Mononuclear cell (primary cell): ENCODE data around the gene EXOSC2. TPM values are rescaled to one million over a fixed set of nuclear protein-coding genes. Genes with fewer than 3 reads are reported as not detected.

Experiments
- H3K27me3 ChIP-seq: 2 replicates; pipeline ENCODE4 v1.6.0; 2011; ENCODE audit warnings: low read length, control low read depth; ENCODE audit not compliant: insufficient read depth
- H3K4me1 ChIP-seq: 2 replicates; pipeline ENCODE4 v1.5.1; 2011; ENCODE audit warnings: mild to moderate bottlenecking, low read length, control low read depth; ENCODE audit not compliant: insufficient read depth
- H3K4me3 ChIP-seq: 2 replicates; pipeline ENCODE4 v1.5.1; 2011; ENCODE audit warnings: mild to moderate bottlenecking, low read length, moderate library complexity
- H3K9me3 ChIP-seq: 2 replicates; pipeline ENCODE4 v1.5.1; 2011; ENCODE audit warnings: low read depth, mild to moderate bottlenecking, control low read depth, low read length
- total RNA-seq: library from RNA; depleted of rRNA; stranded (reverse); fragments of >200 nt; gene quantifications from one replicate; pipeline ENCODE4 v1.2.3, GENCODE V29; 2012

EXOSC2 gene
- total RNA-seq, 1 donor, result 34.2 TPM

DNA sequence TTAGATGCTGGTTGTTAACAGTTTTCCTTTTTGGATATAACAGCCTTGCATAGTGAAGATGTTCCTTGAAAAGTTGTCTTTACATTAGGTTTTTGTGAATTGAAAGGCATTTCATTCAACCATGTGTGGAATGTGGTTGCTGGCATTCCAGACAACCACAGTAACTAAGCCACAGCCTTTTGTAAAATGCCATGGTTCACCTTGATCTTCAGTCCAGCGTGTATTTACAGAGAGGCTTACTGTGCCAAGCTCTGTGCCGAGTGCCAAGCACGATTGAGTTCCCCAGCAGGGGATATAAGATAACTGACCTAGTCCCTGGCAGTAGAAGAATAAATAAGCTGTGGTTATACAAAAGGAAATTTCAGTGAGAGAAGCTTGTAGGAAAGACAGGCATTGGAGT is 4.9 kb downstream of the EXOSC2 start:
- Histone ChIP-seq H3K4me1 (peaks cover 12% of the 10 kb centered on the region), H3K27me3 (no peaks in the 10 kb centered on the region), H3K9me3 (no peaks in the 10 kb centered on the region), H3K4me3 (no peak overlapping the region)

DNA sequence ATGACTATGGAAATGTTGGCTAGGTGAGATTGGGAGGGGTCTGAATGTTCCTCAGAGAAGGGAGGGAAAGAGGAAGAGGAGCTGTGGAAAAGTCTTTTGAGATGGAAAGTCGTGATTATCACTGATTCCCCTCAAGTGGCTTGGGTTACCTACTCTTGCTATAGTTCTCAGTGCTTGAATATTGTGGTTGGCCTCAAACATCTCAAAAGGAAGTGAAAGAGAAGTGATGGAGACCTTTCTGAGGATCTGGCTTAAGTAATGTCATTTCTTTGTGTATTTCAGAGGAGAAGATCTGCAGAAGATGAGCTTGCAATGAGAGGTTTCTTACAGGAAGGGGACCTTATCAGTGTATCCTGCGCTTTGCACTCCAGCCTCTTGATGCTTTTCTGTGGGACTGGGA is 5.5 kb downstream of the EXOSC2 start:
- H3K27me3 ChIP-seq, result no peaks in the 10 kb centered on the region
- H3K9me3 ChIP-seq, result no peaks in the 10 kb centered on the region
- H3K4me3 ChIP-seq, result no peak overlapping the region
- peaks cover 9% of the 10 kb centered on the region for H3K4me1 ChIP-seq

DNA sequence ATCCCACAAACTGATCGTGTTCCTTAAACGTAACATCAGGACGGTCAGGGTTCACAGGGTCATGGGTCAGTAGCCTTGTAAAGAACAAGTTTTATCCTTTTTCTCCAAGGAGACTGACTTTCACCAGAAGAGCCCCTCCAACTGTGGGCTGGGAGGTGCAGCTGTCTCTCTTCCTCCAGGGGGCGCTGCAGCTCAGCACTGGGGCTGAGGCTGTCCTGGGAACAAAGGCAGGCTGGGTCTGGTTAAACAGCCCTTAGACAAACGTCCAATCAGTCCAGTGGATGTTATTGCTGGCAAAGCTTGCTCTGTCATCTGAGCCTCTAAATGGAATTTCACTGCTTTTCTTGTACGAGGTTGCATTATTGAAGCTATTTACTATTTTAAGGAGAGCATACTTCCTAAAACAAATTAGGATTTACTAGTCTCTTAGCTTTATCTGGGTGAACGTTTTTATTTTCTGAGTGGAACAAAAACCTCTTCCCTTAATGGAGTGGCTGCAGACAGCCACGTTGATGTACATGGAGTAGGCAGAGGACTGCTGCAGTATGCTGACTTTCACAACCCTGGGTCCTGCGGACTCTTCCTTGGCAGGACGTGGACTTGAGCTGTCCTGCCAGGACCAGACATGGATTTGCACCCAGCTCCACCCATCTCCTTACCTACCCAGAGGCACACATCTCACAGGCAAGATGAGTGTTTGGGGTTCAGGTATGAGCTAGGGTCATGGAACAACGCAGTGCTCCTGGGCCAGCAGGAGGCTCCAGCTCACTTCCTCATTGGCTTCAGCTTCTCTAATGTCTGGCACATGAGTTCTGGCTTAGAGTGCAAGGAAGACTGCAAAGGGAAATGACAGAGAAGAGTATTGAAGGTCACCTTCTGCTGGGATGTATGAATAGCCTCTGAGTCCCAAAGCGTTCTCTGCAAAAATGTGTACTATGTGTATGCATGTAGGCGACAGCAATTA is 7.8 kb downstream of the EXOSC2 start:
- no peaks in the 10 kb centered on the region for H3K27me3 ChIP-seq
- no peak overlapping the region for H3K4me3 ChIP-seq
- H3K4me1 ChIP-seq, result no peaks in the 10 kb centered on the region
- no peaks in the 10 kb centered on the region for H3K9me3 ChIP-seq

DNA sequence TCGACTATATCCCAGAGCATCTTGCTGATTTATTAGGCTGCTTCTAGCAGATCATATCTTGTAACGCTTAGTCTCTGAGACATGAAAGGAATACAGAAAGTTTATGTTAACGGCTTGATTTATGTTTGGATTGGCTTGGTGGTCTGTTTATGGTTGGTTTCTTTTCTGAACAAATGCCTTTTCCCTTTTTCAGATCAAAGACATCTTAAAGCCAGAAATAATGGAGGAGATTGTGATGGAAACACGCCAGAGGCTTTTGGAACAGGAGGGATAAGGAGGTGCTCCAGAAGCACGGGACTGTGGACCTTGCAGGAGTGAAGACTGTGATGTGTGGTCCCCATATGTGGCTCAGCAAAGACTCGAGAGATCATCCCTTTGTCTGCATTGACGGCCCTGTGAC is 9.9 kb downstream of the EXOSC2 start:
- H3K4me1 ChIP-seq, result no peaks in the 10 kb centered on the region
- H3K9me3 ChIP-seq, result no peaks in the 10 kb centered on the region
- H3K27me3 ChIP-seq, result no peaks in the 10 kb centered on the region
- H3K4me3 ChIP-seq, result no peak overlapping the region

DNA sequence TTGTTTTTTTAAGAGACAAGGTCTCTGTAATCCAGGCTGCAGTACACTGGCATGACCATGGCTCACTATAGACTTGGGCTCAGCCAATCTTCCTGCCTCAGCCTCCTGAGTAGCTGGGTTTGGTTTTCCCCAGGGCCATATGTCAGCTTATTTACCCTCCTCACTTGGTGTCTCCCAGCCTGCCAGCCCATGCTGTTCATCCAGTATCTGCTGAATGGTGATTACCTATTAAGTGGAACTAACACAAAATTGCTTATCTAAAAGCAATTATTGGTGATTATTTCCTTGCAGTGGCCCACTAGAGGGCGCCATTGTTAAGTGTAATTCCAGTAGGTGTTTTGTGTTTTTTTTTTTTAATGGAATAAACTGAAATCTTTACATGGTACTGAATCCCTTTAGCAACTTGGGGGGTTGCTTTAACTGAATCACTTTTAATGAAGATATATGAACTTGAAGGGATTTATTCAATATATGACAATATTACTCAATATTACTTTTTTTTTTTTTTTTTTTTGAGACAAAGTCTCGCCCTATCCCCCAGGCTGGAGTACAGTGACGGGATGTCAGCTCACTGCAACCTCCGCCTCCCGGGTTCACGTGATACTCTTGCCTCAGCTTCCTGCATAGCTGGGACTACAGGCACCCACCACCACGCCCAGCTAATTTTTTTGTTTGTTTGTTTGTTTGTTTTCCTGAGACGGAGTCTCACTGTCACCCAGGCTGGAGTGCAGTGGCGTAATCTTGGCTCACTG is 13.8 kb downstream of the EXOSC2 start:
- H3K4me3 ChIP-seq, result no peak overlapping the region
- no peaks in the 10 kb centered on the region for H3K27me3 ChIP-seq
- peaks cover 5% of the 10 kb centered on the region for H3K4me1 ChIP-seq
- no peaks in the 10 kb centered on the region for H3K9me3 ChIP-seq

DNA sequence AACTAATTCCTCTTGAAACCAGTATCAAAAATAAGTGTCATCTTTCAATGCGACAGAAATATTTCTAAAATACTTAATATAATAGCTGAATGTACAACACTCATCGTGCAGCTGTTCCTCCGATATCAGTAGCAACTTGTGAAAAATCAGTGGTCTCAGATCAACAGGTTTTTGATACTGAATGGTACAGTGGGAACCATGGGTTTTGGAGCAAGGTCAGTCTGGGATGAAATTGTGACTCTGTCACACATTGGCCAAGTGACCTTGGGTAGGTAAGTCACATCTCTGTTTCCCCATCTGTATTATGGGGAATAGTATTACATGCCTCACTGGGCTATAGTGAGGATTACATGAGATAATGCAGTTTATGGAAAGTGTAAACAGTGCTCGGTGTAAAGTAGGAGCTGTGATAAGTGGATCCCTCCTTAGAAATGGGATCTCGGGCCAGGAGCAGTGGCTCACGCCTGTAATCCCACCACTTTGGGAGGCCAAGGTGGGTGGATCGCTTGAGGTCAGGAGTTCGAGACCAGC is 17.3 kb downstream of the EXOSC2 start:
- peaks cover 32% of the 10 kb centered on the region for H3K4me1 ChIP-seq
- no peak overlapping the region for H3K4me3 ChIP-seq
- H3K9me3 ChIP-seq, result no peaks in the 10 kb centered on the region
- no peaks in the 10 kb centered on the region for H3K27me3 ChIP-seq

DNA sequence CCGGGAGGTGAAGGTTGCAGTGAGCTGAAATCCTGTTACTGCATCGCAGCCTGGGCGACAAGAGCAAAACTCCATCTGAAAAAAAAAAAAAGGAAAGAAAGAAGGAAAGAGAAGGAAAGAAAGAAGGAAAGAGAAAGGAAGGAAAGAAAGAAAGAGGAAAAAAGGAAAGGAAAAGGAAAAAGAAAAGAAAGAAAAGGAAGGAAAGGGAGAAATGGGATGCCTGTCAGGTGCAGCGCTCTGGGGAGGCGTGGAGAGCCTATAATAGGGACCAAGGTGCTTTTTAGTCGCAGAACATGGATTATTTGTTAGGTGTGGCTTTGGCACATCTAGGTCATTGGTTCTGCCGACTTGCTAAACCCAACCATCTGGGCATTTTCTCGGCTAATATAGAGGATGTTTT is 17.9 kb downstream of the EXOSC2 start:
- Histone ChIP-seq H3K4me3 (no peak overlapping the region), H3K9me3 (no peaks in the 10 kb centered on the region), H3K4me1 (peaks cover 36% of the 10 kb centered on the region), H3K27me3 (no peaks in the 10 kb centered on the region)

DNA sequence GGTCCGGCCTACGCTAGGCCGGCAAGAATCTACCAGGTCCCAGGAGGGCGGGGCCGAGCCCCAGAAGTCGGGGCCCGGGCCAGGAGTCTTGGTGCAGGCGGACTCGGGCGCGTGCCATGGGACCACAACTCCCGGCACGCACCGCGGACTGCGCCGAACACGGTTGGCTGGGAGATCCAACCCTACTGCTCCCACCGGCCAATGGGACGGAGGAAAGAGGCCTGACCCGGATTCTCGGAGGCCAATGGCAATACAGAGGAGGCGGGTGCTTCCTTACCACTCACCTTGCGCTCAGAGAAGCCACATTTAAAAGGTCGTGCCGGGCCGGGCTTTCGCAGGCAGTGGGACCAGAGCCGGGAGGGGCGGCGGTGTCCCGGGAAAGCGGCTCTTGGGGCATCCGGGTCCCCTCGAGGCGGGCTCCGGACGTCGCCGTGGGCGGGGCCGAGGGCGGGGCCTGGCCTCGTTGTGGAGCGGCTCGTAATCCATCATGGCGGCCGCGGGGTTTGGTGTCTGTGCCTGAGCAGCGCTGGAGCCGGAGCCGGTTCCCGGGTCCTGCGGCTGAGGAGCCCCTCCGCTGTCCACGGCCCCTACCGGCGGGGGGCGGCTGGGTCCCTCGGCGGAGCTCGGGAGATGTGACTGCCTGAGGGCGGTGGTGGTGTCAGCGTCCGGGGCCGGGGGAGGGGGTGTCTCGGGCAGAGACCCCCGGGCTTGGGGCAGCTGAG is 19.1 kb downstream of the EXOSC2 start:
- peak overlapping the region; percentile 87 for H3K4me3 ChIP-seq
- no peaks in the 10 kb centered on the region for H3K27me3 ChIP-seq
- H3K9me3 ChIP-seq, result no peaks in the 10 kb centered on the region

DNA sequence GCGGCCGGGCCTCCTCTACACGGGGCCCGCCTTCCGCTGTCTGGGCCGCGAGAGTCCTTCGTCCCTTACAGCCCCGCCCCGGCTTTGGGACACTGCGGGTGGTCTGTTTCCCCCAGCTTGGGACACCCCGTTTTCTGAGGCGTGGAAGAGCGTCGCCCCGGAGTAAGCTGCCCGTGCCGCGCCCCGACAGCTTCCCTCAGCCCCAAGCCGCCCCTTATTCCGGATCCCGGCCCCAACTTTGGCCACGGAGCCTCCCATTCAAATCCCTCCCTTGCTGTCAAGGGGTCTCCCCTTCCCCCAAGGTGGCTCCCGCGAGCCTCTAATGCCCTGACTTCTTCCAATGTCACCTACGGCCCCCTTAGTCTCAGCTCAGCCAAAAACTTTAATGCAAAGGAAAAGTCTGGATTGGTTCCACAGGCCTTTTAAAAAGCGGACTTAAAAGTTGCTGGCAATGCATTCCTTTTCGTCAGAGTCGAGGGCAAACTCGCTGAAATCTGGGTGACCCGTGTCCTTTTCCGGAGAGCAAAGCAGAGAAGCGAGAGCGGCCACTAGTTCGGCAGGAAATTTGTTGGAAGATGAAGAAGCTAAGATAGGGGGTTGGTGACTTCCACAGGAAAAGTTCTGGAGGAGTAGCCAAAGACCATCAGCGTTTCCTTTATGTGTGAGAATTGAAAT is 19.8 kb downstream of the EXOSC2 start:
- no peaks in the 10 kb centered on the region for H3K27me3 ChIP-seq
- no peaks in the 10 kb centered on the region for H3K9me3 ChIP-seq
- peaks cover 36% of the 10 kb centered on the region for H3K4me1 ChIP-seq
- H3K4me3 ChIP-seq, result peak overlapping the region; percentile 87

More for the DNA sequence above, 19.1 kb downstream of the EXOSC2 start:
- H3K4me1 ChIP-seq, result peaks cover 36% of the 10 kb centered on the region

DNA sequence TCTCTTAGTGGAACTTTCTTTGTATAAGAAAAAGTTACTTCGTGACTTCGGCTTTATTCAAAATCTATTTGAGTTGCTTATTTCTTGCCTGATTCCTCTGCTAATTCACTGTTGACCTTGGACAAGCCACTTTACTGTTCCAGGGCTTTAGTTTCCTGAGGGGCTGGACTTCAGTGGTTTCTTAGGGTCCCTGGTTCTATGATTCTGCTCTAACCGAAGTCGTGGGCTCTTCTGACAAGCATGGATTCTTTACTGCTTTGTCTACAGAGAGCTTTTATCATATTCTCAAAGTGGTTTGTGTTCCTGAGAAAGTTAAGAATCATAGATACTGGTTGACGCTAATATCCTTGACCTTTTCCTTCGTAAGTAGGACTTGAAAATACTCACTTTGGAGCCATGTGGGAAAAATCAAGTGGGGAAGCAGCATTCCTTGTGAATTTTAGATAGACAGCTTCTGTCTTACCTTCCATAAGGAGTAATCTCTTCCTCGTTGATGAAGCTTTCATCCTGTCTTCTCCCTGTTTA is 21.1 kb downstream of the EXOSC2 start:
- Histone ChIP-seq H3K4me3 (no peak overlapping the region), H3K4me1 (peaks cover 36% of the 10 kb centered on the region), H3K27me3 (no peaks in the 10 kb centered on the region), H3K9me3 (no peaks in the 10 kb centered on the region)

DNA sequence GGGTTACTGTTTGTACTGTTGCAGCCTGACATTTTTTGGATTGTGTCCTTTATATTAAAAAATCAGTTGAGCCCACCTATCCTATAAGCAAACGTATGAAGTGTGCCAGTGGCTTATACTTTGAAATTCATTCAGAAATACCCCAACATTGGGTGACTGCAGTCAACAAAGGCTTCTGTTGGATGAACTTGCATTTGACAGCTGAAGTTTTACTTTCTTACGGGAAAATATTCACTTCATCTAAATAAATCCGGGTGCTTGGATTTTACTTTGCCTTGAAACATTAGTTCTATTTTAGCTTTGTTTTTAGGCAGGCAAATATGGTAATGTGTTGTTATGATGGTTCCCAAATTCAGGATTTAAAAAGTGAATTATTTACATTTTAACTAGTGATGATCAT is 21.7 kb downstream of the EXOSC2 start:
- no peak overlapping the region for H3K4me3 ChIP-seq
- H3K4me1 ChIP-seq, result peaks cover 36% of the 10 kb centered on the region
- no peaks in the 10 kb centered on the region for H3K9me3 ChIP-seq
- no peaks in the 10 kb centered on the region for H3K27me3 ChIP-seq

DNA sequence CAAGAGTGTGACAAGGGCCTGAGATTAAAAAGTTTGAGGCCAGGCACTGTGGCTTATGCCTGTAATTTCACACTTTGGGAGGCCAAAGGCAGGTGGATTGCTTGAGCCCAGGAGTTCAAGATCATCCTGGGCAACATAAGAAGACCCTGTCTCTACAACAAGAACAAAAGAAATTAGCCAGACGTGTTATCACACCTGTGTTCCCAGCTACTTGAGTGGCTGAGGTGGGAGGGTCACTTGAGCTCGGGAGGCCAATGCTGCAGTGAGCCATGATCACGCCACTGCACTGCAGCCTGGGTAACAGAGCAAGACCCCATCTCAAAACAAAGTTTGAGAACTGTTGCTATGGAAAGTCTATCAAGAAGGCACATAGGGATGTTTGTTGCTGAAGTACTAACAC is 25.0 kb downstream of the EXOSC2 start:
- Histone ChIP-seq H3K4me3 (no peak overlapping the region), H3K27me3 (no peaks in the 10 kb centered on the region), H3K9me3 (no peaks in the 10 kb centered on the region), H3K4me1 (peaks cover 28% of the 10 kb centered on the region)

DNA sequence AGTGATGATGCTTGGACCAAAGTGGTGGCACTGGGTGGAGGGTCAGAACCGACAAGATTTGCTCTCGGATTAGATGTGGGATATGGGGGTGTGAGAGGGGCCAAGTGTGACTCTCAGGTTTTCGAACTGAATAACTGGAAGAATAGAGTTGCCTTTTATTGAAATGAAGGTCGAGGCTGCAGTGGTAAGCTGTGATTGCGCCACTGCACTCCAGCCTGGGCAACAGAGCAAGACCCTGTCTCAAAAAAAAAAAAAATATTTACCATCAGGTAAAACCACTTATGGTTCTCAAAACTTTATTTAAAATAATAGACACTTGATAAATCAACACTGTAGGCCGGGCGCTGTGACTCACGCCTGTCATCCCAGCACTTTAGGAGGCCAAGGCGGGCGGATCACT is 27.2 kb downstream of the EXOSC2 start:
- H3K27me3 ChIP-seq, result no peaks in the 10 kb centered on the region
- no peaks in the 10 kb centered on the region for H3K9me3 ChIP-seq
- H3K4me3 ChIP-seq, result no peak overlapping the region
- H3K4me1 ChIP-seq, result peaks cover 6% of the 10 kb centered on the region

DNA sequence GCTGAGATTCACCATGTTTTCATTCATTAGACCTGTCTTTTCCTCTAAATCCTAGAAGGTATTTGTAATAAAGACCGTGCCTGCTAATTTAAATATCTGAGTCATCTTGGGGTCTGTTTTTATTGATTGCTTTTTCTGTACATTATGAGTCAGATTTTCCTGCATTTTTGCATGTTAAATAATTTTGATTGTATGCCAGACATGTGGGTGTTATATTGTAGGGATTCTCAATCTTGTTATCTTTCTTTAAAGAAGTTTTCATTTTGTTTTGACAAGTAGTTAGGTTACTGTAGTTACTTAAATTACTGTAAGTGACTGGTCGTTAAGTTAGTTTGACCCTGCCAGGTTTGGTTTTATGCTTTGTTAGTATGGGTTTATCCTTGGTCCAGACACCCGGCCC is 35.1 kb downstream of the EXOSC2 start:
- Histone ChIP-seq H3K27me3 (no peaks in the 10 kb centered on the region), H3K9me3 (no peaks in the 10 kb centered on the region), H3K4me3 (no peak overlapping the region), H3K4me1 (no peaks in the 10 kb centered on the region)
